ENCODE measurements around the gene OBSCN.

DNA sequence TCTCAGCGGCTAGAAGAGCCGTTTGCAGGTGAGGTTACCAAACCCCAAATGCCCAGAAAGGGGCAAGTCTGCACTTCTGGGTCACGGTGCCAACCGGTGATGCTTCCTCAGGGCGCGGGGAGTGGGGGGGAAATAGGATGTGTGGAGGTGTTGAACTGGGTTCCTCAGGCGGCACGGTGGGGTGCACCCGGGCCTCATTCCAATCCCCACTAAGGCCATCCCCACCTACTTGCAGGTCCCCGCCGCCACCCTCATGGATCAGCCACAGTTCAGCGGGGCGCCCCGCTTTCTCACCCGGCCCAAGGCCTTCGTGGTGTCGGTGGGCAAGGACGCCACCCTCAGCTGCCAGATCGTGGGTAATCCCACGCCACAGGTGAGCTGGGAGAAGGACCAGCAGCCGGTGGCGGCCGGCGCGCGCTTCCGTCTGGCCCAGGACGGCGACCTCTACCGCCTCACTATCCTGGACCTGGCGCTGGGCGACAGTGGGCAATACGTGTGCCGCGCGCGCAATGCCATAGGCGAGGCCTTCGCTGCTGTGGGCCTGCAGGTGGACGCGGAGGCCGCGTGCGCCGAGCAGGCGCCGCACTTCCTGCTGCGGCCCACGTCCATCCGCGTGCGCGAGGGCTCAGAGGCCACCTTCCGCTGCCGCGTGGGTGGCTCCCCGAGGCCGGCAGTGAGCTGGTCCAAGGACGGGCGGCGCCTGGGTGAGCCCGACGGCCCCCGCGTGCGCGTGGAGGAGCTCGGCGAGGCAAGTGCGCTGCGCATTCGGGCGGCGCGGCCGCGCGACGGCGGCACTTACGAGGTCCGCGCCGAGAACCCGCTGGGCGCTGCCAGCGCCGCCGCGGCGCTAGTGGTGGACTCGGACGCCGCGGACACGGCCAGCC lies 3.9 kb downstream of the OBSCN start:
- TF ChIP-seq, protein P1, sequence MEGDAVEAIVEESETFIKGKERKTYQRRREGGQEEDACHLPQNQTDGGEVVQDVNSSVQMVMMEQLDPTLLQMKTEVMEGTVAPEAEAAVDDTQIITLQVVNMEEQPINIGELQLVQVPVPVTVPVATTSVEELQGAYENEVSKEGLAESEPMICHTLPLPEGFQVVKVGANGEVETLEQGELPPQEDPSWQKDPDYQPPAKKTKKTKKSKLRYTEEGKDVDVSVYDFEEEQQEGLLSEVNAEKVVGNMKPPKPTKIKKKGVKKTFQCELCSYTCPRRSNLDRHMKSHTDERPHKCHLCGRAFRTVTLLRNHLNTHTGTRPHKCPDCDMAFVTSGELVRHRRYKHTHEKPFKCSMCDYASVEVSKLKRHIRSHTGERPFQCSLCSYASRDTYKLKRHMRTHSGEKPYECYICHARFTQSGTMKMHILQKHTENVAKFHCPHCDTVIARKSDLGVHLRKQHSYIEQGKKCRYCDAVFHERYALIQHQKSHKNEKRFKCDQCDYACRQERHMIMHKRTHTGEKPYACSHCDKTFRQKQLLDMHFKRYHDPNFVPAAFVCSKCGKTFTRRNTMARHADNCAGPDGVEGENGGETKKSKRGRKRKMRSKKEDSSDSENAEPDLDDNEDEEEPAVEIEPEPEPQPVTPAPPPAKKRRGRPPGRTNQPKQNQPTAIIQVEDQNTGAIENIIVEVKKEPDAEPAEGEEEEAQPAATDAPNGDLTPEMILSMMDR (IDR thresholded peaks at IDR 0.05; ENCODE audit: insufficient read depth, low read length), result no peak
- TF ChIP-seq POLR2AphosphoS5 (IDR thresholded peaks at IDR 0.05; ENCODE audit: low read depth) (no peak), GABPA (IDR thresholded peaks at IDR 0.05; ENCODE audit: low read depth) (no peak)
- TF ChIP-seq, protein P2, sequence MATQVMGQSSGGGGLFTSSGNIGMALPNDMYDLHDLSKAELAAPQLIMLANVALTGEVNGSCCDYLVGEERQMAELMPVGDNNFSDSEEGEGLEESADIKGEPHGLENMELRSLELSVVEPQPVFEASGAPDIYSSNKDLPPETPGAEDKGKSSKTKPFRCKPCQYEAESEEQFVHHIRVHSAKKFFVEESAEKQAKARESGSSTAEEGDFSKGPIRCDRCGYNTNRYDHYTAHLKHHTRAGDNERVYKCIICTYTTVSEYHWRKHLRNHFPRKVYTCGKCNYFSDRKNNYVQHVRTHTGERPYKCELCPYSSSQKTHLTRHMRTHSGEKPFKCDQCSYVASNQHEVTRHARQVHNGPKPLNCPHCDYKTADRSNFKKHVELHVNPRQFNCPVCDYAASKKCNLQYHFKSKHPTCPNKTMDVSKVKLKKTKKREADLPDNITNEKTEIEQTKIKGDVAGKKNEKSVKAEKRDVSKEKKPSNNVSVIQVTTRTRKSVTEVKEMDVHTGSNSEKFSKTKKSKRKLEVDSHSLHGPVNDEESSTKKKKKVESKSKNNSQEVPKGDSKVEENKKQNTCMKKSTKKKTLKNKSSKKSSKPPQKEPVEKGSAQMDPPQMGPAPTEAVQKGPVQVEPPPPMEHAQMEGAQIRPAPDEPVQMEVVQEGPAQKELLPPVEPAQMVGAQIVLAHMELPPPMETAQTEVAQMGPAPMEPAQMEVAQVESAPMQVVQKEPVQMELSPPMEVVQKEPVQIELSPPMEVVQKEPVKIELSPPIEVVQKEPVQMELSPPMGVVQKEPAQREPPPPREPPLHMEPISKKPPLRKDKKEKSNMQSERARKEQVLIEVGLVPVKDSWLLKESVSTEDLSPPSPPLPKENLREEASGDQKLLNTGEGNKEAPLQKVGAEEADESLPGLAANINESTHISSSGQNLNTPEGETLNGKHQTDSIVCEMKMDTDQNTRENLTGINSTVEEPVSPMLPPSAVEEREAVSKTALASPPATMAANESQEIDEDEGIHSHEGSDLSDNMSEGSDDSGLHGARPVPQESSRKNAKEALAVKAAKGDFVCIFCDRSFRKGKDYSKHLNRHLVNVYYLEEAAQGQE (IDR thresholded peaks at IDR 0.05; ENCODE audit: insufficient replicate concordance, low read depth), result no peak

Data from HL-60 (cell line).